GM23338 (cell line): Measurements from ENCODE around the gene FBLN1. TPM values are rescaled to one million over a fixed set of nuclear protein-coding genes. Genes with fewer than 3 reads are reported as not detected.

Source experiments
- ATAC-seq: fragments of 200-7000 bp; cut with Tn5 transposase; 3 replicates; pipeline ENCODE4 v1.9.1; 2020
- DNase-seq: peaks from one replicate; pipeline ENCODE4 v3.0.0-alpha.2; 2015; ENCODE audit warnings: low spot score
- H2AFZ ChIP-seq: fragments of 200-600 bp; sonication (generic); 2 replicates; pipeline ENCODE4 v1.8.0; 2016; ENCODE audit warnings: antibody characterized with exemption, mild to moderate bottlenecking, moderate library complexity
- H3F3A ChIP-seq: fragments of 200-600 bp; sonication (generic); replicated peaks from 2 replicates; pipeline ENCODE4 v1.8.0; 2017; ENCODE audit warnings: antibody characterized with exemption, mixed run types, low read depth
- H3K27ac ChIP-seq: fragments of 200-600 bp; sonication (generic); 2 replicates; pipeline ENCODE4 v1.6.1; 2016; ENCODE audit warnings: low read depth
- H3K27me3 ChIP-seq: fragments of 200-600 bp; sonication (generic); 2 replicates; pipeline ENCODE4 v1.8.0; 2016; ENCODE audit warnings: mild to moderate bottlenecking, mixed run types, moderate library complexity; ENCODE audit not compliant: insufficient read depth
- H3K36me3 ChIP-seq: fragments of 200-600 bp; sonication (generic); 2 replicates; pipeline ENCODE4 v1.8.0; 2016; ENCODE audit warnings: mild to moderate bottlenecking; ENCODE audit not compliant: insufficient read depth
- H3K4me1 ChIP-seq: fragments of 200-600 bp; sonication (generic); 2 replicates; pipeline ENCODE4 v1.8.0; 2016; ENCODE audit warnings: mild to moderate bottlenecking, moderate library complexity; ENCODE audit not compliant: insufficient read depth
- H3K4me2 ChIP-seq: fragments of 200-600 bp; sonication (generic); 2 replicates; pipeline ENCODE4 v1.7.1; 2017; ENCODE audit warnings: mixed run types
- H3K4me3 ChIP-seq: fragments of 200-600 bp; sonication (generic); 2 replicates; pipeline ENCODE4 v1.6.1; 2016; ENCODE audit warnings: mixed run types
- H3K79me2 ChIP-seq: fragments of 200-600 bp; sonication (generic); replicated peaks from 2 replicates; pipeline ENCODE4 v1.8.0; 2017; ENCODE audit warnings: mild to moderate bottlenecking; ENCODE audit not compliant: insufficient read depth
- H3K9me2 ChIP-seq: fragments of 200-600 bp; sonication (generic); 2 replicates; pipeline ENCODE4 v1.8.0; 2017; ENCODE audit not compliant: insufficient read depth
- H4K20me1 ChIP-seq: fragments of 200-600 bp; sonication (generic); replicated peaks from 2 replicates; pipeline ENCODE4 v1.8.0; 2017; ENCODE audit warnings: mild to moderate bottlenecking; ENCODE audit not compliant: insufficient read depth
- H3K27ac Mint-ChIP-seq: 2 replicates; pipeline ENCODE4 v1.8.0; 2020; ENCODE audit warnings: inconsistent platforms, mild to moderate bottlenecking, moderate library complexity, mixed read lengths
- H3K27me3 Mint-ChIP-seq: 3 replicates; pipeline ENCODE4 v1.8.0; 2022; ENCODE audit warnings: low read depth, mild to moderate bottlenecking, moderate library complexity, mixed read lengths, inconsistent platforms; ENCODE audit not compliant: insufficient read depth, poor library complexity
- H3K36me3 Mint-ChIP-seq: 3 replicates; pipeline ENCODE4 v1.8.0; 2021; ENCODE audit warnings: low read depth, mild to moderate bottlenecking, inconsistent platforms, moderate library complexity, mixed read lengths
- H3K4me1 Mint-ChIP-seq: 3 replicates; pipeline ENCODE4 v1.8.0; 2020; ENCODE audit warnings: mild to moderate bottlenecking, inconsistent platforms, mixed read lengths
- H3K4me3 Mint-ChIP-seq: 3 replicates; pipeline ENCODE4 v1.8.0; 2021; ENCODE audit warnings: moderate library complexity, mild to moderate bottlenecking, inconsistent platforms, mixed read lengths
- H3K9me3 Mint-ChIP-seq: 3 replicates; pipeline ENCODE4 v1.8.0; 2020; ENCODE audit warnings: moderate library complexity, mild to moderate bottlenecking, inconsistent platforms, mixed read lengths
- CREB1 ChIP-seq: fragments of 250-450 bp; sonication (Bioruptor Pico); IDR thresholded peaks from 2 replicates; pipeline ENCODE4 v1.5.0; 2020; ENCODE audit warnings: low read depth, mild to moderate bottlenecking, moderate library complexity
- ETS1 ChIP-seq: IDR thresholded peaks from 2 replicates; pipeline ENCODE4 v1.6.1; 2016; ENCODE audit warnings: antibody characterized with exemption
- EZH2 ChIP-seq: fragments of 200-600 bp; sonication (generic); IDR thresholded peaks from one replicate; pipeline ENCODE4 v1.8.0; 2017; ENCODE audit warnings: antibody characterized with exemption, mild to moderate bottlenecking, low read depth; ENCODE audit not compliant: unreplicated experiment
- JUNB ChIP-seq: IDR thresholded peaks from one replicate; pipeline ENCODE4 v1.6.1; 2016; ENCODE audit warnings: antibody characterized with exemption; ENCODE audit not compliant: unreplicated experiment
- NANOG ChIP-seq: IDR thresholded peaks from 2 replicates; pipeline ENCODE4 v1.6.1; 2016; ENCODE audit warnings: antibody characterized with exemption, borderline replicate concordance
- POLR2AphosphoS5 ChIP-seq: IDR thresholded peaks from 2 replicates; pipeline ENCODE4 v1.6.1; 2016; ENCODE audit warnings: antibody characterized with exemption, low read depth
- REST ChIP-seq: IDR thresholded peaks from one replicate; pipeline ENCODE4 v1.6.1; 2018; ENCODE audit warnings: antibody characterized with exemption; ENCODE audit not compliant: unreplicated experiment
- STAT1 ChIP-seq: IDR thresholded peaks from one replicate; pipeline ENCODE4 v1.6.1; 2016; ENCODE audit warnings: antibody characterized with exemption; ENCODE audit not compliant: unreplicated experiment
- ZNF114 ChIP-seq: fragments of 250-450 bp; sonication (Bioruptor Pico); IDR thresholded peaks from 2 replicates; pipeline ENCODE4 v1.5.0; 2020; ENCODE audit warnings: mild to moderate bottlenecking, moderate library complexity
- ZNF331 ChIP-seq: fragments of 250-450 bp; sonication (Bioruptor Pico); IDR thresholded peaks from 2 replicates; pipeline ENCODE4 v1.5.0; 2020; ENCODE audit warnings: low read depth, mild to moderate bottlenecking, moderate library complexity
- ZNF462 ChIP-seq: fragments of 250-450 bp; sonication (Bioruptor Pico); IDR thresholded peaks from 2 replicates; pipeline ENCODE4 v1.5.0; 2020; ENCODE audit warnings: mild to moderate bottlenecking, moderate library complexity
- polyA plus RNA-seq: library from polyadenylated mRNA; unstranded; fragments of >200 nt; fragmentation: Nextera tagmentation; extraction: Ambion mirVana; gene quantifications from 2 replicates; pipeline ENCODE4 v1.2.1, GENCODE V29; 2016
- total RNA-seq: library from RNA; depleted of rRNA; stranded (reverse); fragments of >200 nt; shearing (Covaris generic); gene quantifications from 2 replicates; pipeline ENCODE4 v1.2.3, GENCODE V29; 2014

FBLN1 gene
- total and polyA plus RNA-seq, 2 experiments from 2014 or later, result 90.1 to 137 TPM

GRCh38 chr22:45518136-45518535, 15.5 kb downstream of the FBLN1 start:
- H3K79me2 ChIP-seq, result peaks cover 41% of the 10 kb centered on the region
- ATAC-seq (no peak), DNase-seq (no peak)
- no peak overlapping the region for H3K4me3 ChIP-seq
- H3K36me3 ChIP-seq, result 0 out of 2 replicates have a peak, but pooled peaks cover 4% of the 10 kb centered on the region
- H3K27ac Mint-ChIP-seq, result peak overlapping the region; percentile 84
- no peaks in the 10 kb centered on the region for H3F3A ChIP-seq
- no peak for TF ChIP-seq ZNF114 (CRISPR knock-in tag)
- no peak overlapping the region for H3K4me2 ChIP-seq
- H3K4me1 ChIP-seq, result 0 out of 2 replicates have a peak, but pooled peaks cover 3% of the 10 kb centered on the region
- peaks cover 34% of the 10 kb centered on the region; the same call in 2 of the 3 replicates for H3K36me3 Mint-ChIP-seq
- H4K20me1 ChIP-seq, result peaks cover 14% of the 10 kb centered on the region
- no peaks in the 10 kb centered on the region for H3K9me3 Mint-ChIP-seq
- no peak overlapping the region for H3K4me3 Mint-ChIP-seq
- no peaks in the 10 kb centered on the region for H3K27me3 ChIP-seq
- no peak overlapping the region for H2AFZ ChIP-seq
- H3K27ac ChIP-seq, result no peak overlapping the region
- no peaks in the 10 kb centered on the region for H3K9me2 ChIP-seq
- peaks cover 35% of the 10 kb centered on the region for H3K4me1 Mint-ChIP-seq
- H3K27me3 Mint-ChIP-seq, result peaks cover 10% of the 10 kb centered on the region

GRCh38 chr22:45518580-45518991, 15.9 kb downstream of the FBLN1 start:
- Histone ChIP-seq H3K79me2 (peaks cover 37% of the 10 kb centered on the region), H3K4me3 (no peak overlapping the region), H3F3A (no peaks in the 10 kb centered on the region), H3K36me3 (0 out of 2 replicates have a peak, but pooled peaks cover 4% of the 10 kb centered on the region), H3K27ac (no peak overlapping the region), H3K9me2 (no peaks in the 10 kb centered on the region), H3K4me2 (no peak overlapping the region), H2AFZ (no peak overlapping the region), H4K20me1 (peaks cover 13% of the 10 kb centered on the region), H3K27me3 (no peaks in the 10 kb centered on the region), H3K4me1 (0 out of 2 replicates have a peak, but pooled peaks cover 3% of the 10 kb centered on the region)
- Mint-ChIP-seq H3K27ac (peak overlapping the region; percentile 84; the same call in 1 of the 2 replicates), H3K36me3 (peaks cover 34% of the 10 kb centered on the region; the same call in 2 of the 3 replicates), H3K4me1 (peaks cover 33% of the 10 kb centered on the region), H3K9me3 (no peaks in the 10 kb centered on the region), H3K27me3 (peaks cover 10% of the 10 kb centered on the region), H3K4me3 (no peak overlapping the region)
- ATAC-seq (no peak), DNase-seq (no peak)
- TF ChIP-seq REST, result no peak
- TF ChIP-seq POLR2AphosphoS5, result no peak
- no peak for TF ChIP-seq JUNB
- TF ChIP-seq EZH2, result no peak
- TF ChIP-seq STAT1, result no peak
- no peak for TF ChIP-seq NANOG
- no peak for TF ChIP-seq ZNF462
- no peak for TF ChIP-seq ETS1
- TF ChIP-seq CREB1, result no peak
- no peak for TF ChIP-seq ZNF331
